GM12801 (cell line): ENCODE data around the gene MED22.

Experiments
- TF ChIP-seq, protein P1 (sequence below): IDR thresholded peaks from one replicate; pipeline ENCODE4 v1.5.1; 2011; ENCODE audit warnings: control low read depth; ENCODE audit not compliant: insufficient read length; ENCODE audit errors: extremely low read depth

Gene MED22

DNA sequence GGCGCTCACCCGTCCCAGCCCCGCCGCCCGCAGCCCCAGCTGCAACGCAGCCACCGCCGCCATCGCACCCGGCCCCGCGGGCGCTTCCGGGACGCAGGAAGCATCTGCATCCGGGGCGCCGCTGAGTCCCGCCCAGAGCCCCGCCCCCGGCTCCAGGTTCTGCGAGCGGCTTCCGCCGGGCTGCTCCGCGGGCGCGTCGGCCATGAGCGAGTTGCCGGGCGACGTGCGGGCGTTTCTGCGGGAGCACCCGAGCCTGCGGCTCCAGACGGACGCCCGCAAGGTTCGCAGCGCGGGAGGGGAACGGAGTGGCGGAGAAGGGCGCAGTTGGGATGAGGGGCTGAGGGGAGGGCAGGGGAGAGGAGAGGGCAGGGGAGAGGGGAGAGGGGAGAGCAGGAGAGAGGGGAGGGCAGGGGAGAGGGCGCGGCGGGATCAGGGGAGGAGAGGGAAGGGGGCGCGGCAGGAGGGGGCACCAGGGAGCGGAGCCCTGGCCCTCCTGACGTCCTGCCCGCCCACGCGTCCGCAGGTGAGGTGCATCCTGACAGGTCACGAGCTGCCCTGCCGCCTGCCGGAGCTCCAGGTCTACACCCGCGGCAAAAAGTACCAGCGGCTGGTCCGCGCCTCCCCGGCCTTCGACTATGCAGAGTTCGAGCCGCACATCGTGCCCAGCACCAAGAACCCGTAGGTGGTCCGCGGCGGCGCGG, 8.6 kb upstream of the MED22 start, which contains the start of the genes SURF1 and SURF2:
TSS of gene SURF1 (minus strand) at position 97 of the 701 bp plus-strand sequence. CDS start at position 63, 34 bp downstream.
TSS of gene SURF2 (plus strand) at position 160 of the 701 bp plus-strand sequence. CDS start at position 203, 43 bp downstream.
- TF ChIP-seq, protein P1, sequence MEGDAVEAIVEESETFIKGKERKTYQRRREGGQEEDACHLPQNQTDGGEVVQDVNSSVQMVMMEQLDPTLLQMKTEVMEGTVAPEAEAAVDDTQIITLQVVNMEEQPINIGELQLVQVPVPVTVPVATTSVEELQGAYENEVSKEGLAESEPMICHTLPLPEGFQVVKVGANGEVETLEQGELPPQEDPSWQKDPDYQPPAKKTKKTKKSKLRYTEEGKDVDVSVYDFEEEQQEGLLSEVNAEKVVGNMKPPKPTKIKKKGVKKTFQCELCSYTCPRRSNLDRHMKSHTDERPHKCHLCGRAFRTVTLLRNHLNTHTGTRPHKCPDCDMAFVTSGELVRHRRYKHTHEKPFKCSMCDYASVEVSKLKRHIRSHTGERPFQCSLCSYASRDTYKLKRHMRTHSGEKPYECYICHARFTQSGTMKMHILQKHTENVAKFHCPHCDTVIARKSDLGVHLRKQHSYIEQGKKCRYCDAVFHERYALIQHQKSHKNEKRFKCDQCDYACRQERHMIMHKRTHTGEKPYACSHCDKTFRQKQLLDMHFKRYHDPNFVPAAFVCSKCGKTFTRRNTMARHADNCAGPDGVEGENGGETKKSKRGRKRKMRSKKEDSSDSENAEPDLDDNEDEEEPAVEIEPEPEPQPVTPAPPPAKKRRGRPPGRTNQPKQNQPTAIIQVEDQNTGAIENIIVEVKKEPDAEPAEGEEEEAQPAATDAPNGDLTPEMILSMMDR, result no peak

DNA sequence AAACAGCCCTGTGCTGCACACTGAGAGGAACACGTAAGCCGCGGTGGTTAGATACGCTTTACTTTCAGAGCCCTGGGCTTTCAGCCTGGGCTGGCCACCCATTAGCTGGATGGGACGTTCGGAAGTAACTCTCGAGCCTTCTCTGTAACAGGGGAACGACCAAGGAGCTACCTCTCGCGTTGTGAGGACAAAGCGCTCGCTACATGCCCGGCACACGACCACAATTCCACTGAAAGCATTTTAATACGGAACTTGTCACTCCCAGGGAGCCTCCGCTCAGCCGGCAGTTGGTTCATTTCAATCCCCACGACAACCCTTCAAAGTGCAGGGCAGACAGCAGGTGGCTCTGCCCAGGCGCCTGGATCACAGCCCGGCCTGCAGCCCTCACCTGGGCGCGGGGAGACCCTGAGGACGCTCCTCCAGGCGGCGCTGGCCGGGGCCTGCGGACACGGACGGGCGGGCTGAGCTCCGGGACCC, 8.0 kb upstream of the MED22 start:
- TF ChIP-seq, protein P1, result no peak

DNA sequence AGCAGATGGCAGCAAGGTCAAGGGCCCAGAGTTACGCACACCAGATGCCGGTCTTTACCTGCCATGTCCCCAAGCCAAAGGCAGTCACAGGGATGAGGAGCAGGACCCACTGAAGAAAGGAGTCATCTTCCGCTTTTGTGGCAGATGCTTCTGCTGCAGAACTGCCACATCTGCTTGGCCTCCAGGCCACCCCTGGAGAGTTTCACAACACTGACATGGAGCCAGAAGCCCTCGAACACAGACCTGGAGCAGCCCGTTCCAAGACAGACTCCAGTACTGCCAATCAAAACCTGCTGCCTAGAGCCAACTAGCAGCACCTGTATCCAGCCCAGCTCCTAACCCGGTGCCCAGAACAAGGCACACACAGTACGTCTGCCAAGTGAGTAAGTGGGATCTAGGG, 6.8 kb upstream of the MED22 start:
- TF ChIP-seq, protein P1, result no peak

DNA sequence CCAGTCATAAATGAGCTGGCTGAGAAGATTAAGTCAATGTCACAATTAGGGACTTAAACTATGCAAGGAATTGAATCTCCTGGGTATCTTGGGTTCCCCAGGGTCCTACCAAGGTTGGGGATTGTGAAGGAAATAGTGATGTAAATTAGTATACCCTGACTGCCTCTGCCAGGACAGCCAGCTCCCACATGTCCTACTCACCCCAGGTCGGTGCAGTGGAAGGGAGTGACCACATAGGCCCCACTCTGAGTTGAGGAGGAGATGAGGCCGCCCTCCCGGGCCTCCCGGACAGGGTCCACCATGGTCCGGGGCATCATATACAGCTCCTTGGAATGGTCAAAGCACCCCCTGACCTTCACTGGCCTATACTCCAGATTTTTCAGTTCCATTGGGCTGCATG, 5.6 kb upstream of the MED22 start:
- TF ChIP-seq, protein P1, result no peak

DNA sequence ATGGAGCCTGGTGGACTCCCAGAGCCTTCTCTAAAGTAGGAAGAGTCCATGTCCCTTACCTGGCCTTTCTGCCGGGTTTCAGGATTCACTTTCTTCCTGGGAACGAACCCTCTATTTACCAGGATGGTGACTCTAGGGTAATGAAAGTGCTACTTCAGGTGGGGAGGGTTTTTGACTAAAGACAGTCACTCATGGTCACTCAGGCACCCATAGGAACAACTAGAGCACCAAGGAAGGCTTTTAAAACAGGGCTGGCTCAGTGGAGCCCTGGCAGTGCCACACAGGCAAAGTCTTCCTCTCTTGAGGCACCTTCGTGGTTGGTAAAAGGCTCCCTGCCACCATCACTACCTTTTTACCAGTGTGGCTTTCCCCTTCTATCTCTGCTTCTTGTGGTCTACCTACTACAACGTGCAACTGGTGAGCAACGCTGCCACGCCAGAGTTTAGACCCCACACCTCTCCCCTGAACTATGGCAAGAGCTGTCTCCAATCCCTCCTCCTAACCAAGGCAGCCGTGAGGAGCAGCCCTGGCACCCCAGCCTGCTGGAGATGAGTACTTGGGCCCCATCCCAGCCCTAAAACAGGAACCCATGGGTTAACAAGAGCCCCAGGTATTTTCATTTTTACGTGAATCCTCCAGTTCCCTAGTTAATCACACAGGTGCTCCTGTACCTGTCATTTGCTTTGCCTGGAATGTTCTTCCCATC, 4.9 kb upstream of the MED22 start:
- TF ChIP-seq, protein P1, result no peak

DNA sequence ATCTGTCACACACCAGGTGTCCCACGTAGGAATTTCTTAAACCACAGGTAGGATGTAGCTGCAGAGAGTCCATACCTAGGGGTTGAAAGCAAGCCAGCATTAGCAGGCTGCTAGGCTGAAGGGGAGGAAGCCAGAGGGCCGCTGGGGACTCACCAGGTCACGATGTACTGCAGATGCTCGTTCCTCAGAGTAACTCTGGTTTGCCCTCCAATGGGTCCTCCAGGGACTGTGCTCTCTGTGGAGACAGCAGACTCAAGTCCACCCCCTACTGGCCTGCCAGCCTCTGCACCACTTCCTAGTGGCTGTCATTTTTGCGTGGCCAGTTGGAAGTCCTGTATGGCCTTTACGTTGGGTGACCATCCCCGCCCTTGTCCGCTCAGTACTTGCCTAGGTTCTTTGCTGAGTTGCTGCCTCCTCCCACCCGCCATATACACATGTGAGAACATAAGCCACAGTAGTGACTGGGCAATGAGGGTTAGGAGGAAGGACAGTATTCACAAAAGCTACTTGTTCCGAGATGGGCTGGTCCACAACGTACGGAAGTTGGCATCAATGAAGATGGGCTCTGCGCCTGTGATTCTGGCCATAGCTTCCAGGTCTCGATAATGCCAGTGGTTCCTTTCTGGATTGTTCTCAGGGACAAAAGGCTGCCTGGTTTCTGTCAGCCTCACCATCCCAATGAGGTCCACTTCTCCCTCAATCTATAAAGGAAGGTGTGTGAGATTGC, 4.1 kb upstream of the MED22 start:
- TF ChIP-seq, protein P1, result no peak

DNA sequence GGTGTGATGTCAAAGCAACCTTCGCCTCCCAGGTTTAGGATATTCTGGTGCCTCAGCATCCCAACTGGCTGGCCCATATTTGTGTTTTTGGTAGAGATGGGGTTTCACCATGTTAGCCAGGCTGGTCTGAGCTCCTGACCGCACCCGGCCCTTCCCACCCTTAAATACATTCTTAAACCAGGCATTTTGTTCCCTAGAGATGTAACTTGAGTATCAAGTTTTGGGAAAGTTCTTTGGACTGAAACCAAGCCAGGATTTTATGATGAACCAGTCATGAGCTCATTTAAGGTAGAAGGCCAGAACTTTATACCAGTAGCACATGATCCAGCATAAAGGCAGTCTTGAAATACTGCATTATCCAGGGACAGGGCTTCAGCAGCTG, 3.6 kb upstream of the MED22 start:
- TF ChIP-seq, protein P1, result no peak
